GM12874 (cell line): ENCODE results near the gene SART1.

Source experiments
- TF ChIP-seq, protein P1 (sequence below): IDR thresholded peaks from 2 replicates; pipeline ENCODE4 v1.5.1; 2011; ENCODE audit warnings: low read depth, mild to moderate bottlenecking, control low read depth, low read length, moderate library complexity; ENCODE audit not compliant: insufficient read depth

The SART1 gene

DNA sequence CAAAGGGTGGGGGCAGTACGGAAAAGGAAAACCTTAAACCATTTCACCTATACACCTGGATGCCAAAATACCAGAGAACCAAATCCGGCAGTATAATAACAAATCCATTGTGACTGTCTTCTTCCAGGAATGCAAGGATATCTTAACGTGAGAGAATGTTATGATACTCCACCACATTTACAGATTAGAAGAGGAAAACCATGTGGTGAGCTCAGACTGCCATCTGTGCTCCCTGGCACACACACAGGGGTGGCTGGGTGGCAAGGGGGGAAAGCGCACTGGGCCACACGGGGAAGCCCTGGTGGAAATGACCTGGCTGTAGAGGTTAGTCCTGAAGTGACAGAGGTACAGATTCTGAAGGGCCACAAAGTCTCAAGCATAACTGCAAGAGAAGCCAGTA, 30.5 kb downstream of the SART1 start:
- TF ChIP-seq, protein P1, sequence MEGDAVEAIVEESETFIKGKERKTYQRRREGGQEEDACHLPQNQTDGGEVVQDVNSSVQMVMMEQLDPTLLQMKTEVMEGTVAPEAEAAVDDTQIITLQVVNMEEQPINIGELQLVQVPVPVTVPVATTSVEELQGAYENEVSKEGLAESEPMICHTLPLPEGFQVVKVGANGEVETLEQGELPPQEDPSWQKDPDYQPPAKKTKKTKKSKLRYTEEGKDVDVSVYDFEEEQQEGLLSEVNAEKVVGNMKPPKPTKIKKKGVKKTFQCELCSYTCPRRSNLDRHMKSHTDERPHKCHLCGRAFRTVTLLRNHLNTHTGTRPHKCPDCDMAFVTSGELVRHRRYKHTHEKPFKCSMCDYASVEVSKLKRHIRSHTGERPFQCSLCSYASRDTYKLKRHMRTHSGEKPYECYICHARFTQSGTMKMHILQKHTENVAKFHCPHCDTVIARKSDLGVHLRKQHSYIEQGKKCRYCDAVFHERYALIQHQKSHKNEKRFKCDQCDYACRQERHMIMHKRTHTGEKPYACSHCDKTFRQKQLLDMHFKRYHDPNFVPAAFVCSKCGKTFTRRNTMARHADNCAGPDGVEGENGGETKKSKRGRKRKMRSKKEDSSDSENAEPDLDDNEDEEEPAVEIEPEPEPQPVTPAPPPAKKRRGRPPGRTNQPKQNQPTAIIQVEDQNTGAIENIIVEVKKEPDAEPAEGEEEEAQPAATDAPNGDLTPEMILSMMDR = no peak

DNA sequence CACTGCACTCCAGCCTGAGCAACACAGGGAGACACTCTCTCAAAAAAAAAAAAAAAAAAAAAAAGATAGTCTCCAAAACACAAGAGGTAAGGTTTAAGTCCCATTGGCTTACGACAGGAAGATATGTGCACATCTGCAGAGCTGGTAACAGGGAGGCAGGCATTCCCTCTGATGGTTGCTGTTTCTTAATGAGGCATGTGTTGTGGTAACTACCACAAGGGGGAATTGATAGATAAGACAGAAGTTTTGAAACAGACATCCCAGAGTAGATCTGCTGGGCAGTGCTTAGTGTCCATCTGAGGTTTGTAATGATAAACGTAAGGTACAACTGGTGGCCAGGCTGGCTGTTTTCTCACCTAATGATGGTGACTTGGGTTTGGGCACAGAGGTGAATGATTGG, 35.8 kb downstream of the SART1 start:
- TF ChIP-seq, protein P1 = no peak

DNA sequence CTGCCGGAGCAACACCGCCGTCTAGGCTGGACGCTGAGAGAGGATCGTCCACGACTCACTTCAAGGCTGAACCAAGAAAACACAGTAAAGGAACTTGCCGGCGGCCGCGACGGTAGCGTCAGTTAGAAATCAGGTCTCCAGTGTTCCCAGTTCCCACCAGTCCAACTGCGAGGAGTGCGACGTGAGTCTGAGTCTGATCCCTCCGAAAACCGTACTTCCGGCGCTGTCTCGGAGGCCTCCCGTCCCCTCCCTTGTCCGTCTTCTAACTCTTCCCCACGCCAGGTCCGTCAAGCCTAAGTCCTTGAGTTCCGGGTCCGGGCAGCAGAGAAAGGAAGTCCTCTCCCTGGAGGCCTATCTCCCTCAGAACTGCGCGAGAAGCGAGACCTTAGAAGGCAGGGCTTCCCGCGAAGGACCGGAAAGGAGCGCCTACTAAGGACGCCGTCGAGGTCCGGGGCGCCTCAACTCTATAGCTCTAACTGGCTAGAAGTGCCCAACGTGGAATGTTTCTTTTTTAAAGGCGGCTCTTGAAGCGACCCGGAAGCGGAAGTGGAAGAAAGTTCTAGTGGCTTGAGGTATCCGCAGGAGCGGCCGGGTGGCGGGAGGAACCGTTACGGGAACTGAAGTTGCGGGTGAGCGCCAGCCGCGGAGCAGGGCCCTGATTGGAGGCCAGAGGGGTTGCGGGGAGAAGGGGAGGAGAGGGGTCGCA, 40.6 kb downstream of the SART1 start, which contains the start of the genes BANF1 and EIF1AD:
TSS of gene BANF1 (plus strand) at position 562 of the 706 bp plus-strand sequence. CDS start 748 bp downstream, outside the sequence.
TSS of gene EIF1AD (minus strand) at position 216 of the 706 bp plus-strand sequence. CDS start 1,768 bp downstream, outside the sequence.
- TF ChIP-seq, protein P1 = no peak

DNA sequence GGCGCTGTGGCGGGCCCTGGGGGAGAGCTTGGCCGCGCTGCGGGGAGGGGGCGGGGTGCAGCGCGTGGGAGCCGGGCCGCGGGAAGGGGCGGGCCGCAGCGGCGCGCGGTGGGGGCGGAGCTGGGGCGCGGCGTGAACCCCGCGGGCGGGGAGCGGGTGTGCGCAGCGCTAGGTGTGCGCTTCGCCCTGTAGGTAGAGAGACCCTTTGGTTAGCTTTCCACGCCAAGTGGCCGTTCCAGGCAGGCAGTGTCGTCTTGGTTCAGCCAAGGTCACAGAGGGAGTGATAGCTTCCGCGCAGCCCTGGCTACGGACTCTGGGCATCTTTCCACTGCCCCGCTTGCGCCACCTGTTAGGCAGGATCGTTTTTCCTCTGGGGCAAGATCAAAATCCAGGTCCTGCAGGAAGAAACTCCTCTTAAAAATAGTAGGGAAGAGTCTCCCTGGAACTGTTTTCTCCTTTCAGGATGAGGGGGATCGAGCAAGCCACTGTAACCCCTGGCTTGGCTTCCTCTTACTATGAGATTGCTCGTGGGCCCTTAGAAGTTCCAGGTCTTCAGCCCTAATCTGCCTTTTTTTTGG, 41.2 kb downstream of the SART1 start:
- TF ChIP-seq, protein P1 = no peak

- TF ChIP-seq, protein P1 = no peak
These were observed 41.8 kb downstream of the SART1 start for GRCh38 chr11:66003291-66003690.

DNA sequence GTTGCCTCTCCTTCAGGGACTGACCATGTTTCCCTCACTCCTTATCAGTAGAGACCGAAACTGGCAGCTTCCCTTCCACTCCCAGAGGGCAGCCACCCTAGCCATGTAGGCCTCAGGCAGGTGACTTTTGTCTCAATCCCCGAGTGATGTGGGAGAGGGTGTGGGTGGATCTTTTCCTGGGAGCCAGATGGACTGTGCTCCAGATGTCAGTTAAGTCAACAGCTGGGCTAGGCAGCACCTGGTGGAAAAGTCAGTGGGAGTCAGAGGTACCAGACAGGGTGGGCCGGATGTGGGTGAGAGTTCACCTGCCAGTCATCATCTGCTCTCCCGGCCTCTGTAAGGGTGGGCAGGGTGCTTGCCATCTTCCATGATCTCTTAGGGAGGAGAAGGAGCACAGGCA, 42.7 kb downstream of the SART1 start:
- TF ChIP-seq, protein P1 = no peak

- TF ChIP-seq, protein P1 = no peak
These were observed 44.8 kb downstream of the SART1 start for GRCh38 chr11:66006134-66006890.
